PC-9 (cell line): ENCODE results near the gene GDPD3.

ENCODE experiments used
- CTCF ChIP-seq: fragments of 200-600 bp; sonication (generic); conservative IDR thresholded peaks from 2 replicates; pipeline ENCODE4 v1.6.1; 2017; ENCODE audit warnings: mixed run types, antibody characterized with exemption, mild to moderate bottlenecking, moderate library complexity
- EZH2 ChIP-seq: fragments of 200-600 bp; sonication (generic); IDR thresholded peaks from 2 replicates; pipeline ENCODE4 v1.8.0; 2017; ENCODE audit warnings: antibody characterized with exemption, low read depth

GRCh38 chr16:30068333-30068732 lies 45.0 kb downstream of the GDPD3 start:
- no peak for TF ChIP-seq EZH2
- TF ChIP-seq CTCF, result no peak
